Loucy (cell line): ENCODE measurements around the gene NANOS2.

ENCODE experiments used
- EZH2phosphoT487 ChIP-seq: fragments of 200-600 bp; IDR thresholded peaks from 2 replicates; pipeline ENCODE4 v1.6.1; 2018; ENCODE audit warnings: antibody characterized with exemption, mild to moderate bottlenecking, moderate library complexity, borderline replicate concordance
- TF ChIP-seq, protein P1 (sequence below): fragments of 200-600 bp; sonication (generic); conservative IDR thresholded peaks from 2 replicates; pipeline ENCODE4 v1.5.1; 2014; ENCODE audit warnings: mild to moderate bottlenecking, antibody characterized with exemption, low read length

GRCh38 chr19:45870798-45871197 lies 43.8 kb downstream of the NANOS2 start:
- TF ChIP-seq, protein P1, sequence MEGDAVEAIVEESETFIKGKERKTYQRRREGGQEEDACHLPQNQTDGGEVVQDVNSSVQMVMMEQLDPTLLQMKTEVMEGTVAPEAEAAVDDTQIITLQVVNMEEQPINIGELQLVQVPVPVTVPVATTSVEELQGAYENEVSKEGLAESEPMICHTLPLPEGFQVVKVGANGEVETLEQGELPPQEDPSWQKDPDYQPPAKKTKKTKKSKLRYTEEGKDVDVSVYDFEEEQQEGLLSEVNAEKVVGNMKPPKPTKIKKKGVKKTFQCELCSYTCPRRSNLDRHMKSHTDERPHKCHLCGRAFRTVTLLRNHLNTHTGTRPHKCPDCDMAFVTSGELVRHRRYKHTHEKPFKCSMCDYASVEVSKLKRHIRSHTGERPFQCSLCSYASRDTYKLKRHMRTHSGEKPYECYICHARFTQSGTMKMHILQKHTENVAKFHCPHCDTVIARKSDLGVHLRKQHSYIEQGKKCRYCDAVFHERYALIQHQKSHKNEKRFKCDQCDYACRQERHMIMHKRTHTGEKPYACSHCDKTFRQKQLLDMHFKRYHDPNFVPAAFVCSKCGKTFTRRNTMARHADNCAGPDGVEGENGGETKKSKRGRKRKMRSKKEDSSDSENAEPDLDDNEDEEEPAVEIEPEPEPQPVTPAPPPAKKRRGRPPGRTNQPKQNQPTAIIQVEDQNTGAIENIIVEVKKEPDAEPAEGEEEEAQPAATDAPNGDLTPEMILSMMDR, result no peak
- TF ChIP-seq EZH2phosphoT487, result no peak
